K562 (cell line): ENCODE data around the gene CCDC178.

Source experiments
- CCNT2 ChIP-seq: IDR thresholded peaks from 2 replicates; pipeline ENCODE4 v1.6.1; 2011; ENCODE audit warnings: borderline replicate concordance, low read depth, mild to moderate bottlenecking, moderate library complexity, mixed read lengths, low read length; ENCODE audit not compliant: insufficient read length; ENCODE audit errors: extremely low read depth
- CTCF ChIP-seq, 3 experiments: IDR thresholded peaks in 2 of 3; conservative IDR thresholded peaks in 1 of 3; 2 replicates each; pipeline ENCODE4 v1.5.1; 2011 to 2012; ENCODE audit warnings: low read length in 3 of 3, mild to moderate bottlenecking in 3 of 3, control low read depth in 2 of 3, improper control_type of control experiment in 1 of 3, inconsistent platforms in 1 of 3, low read depth in 1 of 3, mixed read lengths in 1 of 3, moderate library complexity in 1 of 3; ENCODE audit not compliant: insufficient read depth in 2 of 3
- EZH2 ChIP-seq: IDR thresholded peaks from 2 replicates; pipeline ENCODE4 v1.6.1; 2012; ENCODE audit warnings: low read depth, mild to moderate bottlenecking, inconsistent platforms, low read length, borderline replicate concordance
- FOXJ3 ChIP-seq: sonication (generic); formaldehyde crosslinking; IDR thresholded peaks from 2 replicates; pipeline ENCODE4 v1.4.0; 2020; ENCODE audit warnings: mild to moderate bottlenecking, missing genetic modification reagents
- HDAC1 ChIP-seq, 2 experiments: fragments of 450-650 bp; IDR thresholded peaks; 2 replicates each; pipeline ENCODE4 v1.6.1; 2016 to 2017; ENCODE audit warnings: inconsistent platforms in 1 of 2, mild to moderate bottlenecking in 1 of 2, moderate library complexity in 1 of 2
- MYNN ChIP-seq, 2 experiments: sonication (generic); formaldehyde crosslinking in 1 of 2; IDR thresholded peaks; 2 replicates each; pipeline versions ENCODE4 v1.5.0 to v1.6.1; 2016 to 2020; ENCODE audit warnings: antibody characterized with exemption in 1 of 2, missing genetic modification reagents in 1 of 2
- PML ChIP-seq: IDR thresholded peaks from 2 replicates; pipeline ENCODE4 v1.6.1; 2012; ENCODE audit warnings: low read length, inconsistent platforms
- POLR3A ChIP-seq: IDR thresholded peaks from 2 replicates; pipeline ENCODE4 v1.6.1; 2011; ENCODE audit warnings: borderline replicate concordance, mild to moderate bottlenecking, moderate library complexity; ENCODE audit not compliant: insufficient read length, insufficient read depth; ENCODE audit errors: extremely low read depth
- SMARCB1 ChIP-seq: IDR thresholded peaks from 2 replicates; pipeline ENCODE4 v1.6.1; 2011; ENCODE audit warnings: improper control_type of control experiment, low read depth; ENCODE audit not compliant: insufficient read length
- THRB ChIP-seq: fragments of 450-650 bp; formaldehyde crosslinking; conservative IDR thresholded peaks from 2 replicates; pipeline ENCODE4 v1.4.0; 2022; ENCODE audit warnings: mild to moderate bottlenecking, missing genetic modification characterization
- USF2 ChIP-seq: sonication (generic); formaldehyde crosslinking; IDR thresholded peaks from 2 replicates; pipeline ENCODE4 v1.5.0; 2020; ENCODE audit warnings: missing genetic modification reagents
- ZNF551 ChIP-seq: fragments of 250-450 bp; sonication (Bioruptor Pico); IDR thresholded peaks from 2 replicates; pipeline ENCODE4 v1.5.0; 2021; ENCODE audit warnings: mild to moderate bottlenecking, moderate library complexity
- ZNF561 ChIP-seq: fragments of 450-650 bp; formaldehyde crosslinking; conservative IDR thresholded peaks from 2 replicates; pipeline ENCODE4 v1.4.0; 2020; ENCODE audit warnings: mild to moderate bottlenecking, moderate library complexity

GRCh38 chr18:33460681-33461080 lies 20.2 kb upstream of the CCDC178 start:
- TF ChIP-seq USF2 (CRISPR knock-in tag) (no peak), PML (no peak), POLR3A (no peak), THRB (no peak), ZNF551 (CRISPR knock-in tag) (no peak), FOXJ3 (CRISPR knock-in tag) (no peak), MYNN (IDR thresholded peaks at IDR 0.05) (no peak), MYNN (CRISPR knock-in tag; IDR thresholded peaks at IDR 0.05) (no peak), CCNT2 (no peak), ZNF561 (CRISPR knock-in tag) (no peak), CTCF (IDR thresholded peaks at IDR 0.05 in 2 of 3, conservative IDR thresholded peaks at IDR 0.05 in 1 of 3; ENCODE audit: insufficient read depth in 2 of 3, low read depth in 1 of 3, low read length in 3 of 3) (no peak), EZH2 (no peak), HDAC1 (IDR thresholded peaks at IDR 0.05) (no peak), SMARCB1 (no peak)
